ENCODE results near the gene APPL2. TPM values are rescaled to one million over a fixed set of nuclear protein-coding genes. Genes with fewer than 3 reads are reported as not detected.

The APPL2 gene
- total RNA-seq, 4 donors from 2014 or later, result 28.6 to 30.6 (median 30.3) TPM

DNA sequence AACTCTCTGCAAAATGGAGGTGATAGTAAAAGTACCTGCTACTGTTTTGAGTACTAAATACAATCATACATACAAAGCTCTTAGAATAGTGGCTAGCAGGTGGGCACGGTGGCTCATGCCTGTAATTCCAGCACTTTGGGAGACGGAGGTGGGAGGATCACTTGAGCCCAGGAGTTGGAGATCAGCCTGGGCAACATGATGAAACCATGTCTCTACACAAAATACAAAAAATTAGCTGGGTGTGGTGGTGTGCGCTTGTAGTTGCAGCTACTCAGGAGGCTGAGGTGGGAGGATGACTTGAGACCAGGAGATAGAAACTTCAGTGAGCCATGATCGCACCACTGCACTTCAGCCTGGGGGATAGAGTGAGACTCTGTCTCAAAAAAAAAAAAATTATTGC, 28.8 kb upstream of the APPL2 start:
- intact Hi-C loops (cut with DNase I), result no loop called here
- H3K9me3 ChIP-seq, result no peaks in the 10 kb centered on the region
- H3K27me3 ChIP-seq, result no peaks in the 10 kb centered on the region
- H3K27ac ChIP-seq, result no peak overlapping the region
- WGBS, 2 donors, result 89 to 92% methylated on average over 4 of the region's 4 CpGs
- DNase-seq, result no peak
- no peak for TF ChIP-seq POLR2A (IDR thresholded peaks at IDR 0.05)
- TF ChIP-seq, protein P1, sequence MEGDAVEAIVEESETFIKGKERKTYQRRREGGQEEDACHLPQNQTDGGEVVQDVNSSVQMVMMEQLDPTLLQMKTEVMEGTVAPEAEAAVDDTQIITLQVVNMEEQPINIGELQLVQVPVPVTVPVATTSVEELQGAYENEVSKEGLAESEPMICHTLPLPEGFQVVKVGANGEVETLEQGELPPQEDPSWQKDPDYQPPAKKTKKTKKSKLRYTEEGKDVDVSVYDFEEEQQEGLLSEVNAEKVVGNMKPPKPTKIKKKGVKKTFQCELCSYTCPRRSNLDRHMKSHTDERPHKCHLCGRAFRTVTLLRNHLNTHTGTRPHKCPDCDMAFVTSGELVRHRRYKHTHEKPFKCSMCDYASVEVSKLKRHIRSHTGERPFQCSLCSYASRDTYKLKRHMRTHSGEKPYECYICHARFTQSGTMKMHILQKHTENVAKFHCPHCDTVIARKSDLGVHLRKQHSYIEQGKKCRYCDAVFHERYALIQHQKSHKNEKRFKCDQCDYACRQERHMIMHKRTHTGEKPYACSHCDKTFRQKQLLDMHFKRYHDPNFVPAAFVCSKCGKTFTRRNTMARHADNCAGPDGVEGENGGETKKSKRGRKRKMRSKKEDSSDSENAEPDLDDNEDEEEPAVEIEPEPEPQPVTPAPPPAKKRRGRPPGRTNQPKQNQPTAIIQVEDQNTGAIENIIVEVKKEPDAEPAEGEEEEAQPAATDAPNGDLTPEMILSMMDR (IDR thresholded peaks at IDR 0.05), result no peak
- no peak overlapping the region for H3K4me3 ChIP-seq (replicated peaks in 1 of 3)
- H3K36me3 ChIP-seq, result no peaks in the 10 kb centered on the region
- no peaks in the 10 kb centered on the region for H3K4me1 ChIP-seq

DNA sequence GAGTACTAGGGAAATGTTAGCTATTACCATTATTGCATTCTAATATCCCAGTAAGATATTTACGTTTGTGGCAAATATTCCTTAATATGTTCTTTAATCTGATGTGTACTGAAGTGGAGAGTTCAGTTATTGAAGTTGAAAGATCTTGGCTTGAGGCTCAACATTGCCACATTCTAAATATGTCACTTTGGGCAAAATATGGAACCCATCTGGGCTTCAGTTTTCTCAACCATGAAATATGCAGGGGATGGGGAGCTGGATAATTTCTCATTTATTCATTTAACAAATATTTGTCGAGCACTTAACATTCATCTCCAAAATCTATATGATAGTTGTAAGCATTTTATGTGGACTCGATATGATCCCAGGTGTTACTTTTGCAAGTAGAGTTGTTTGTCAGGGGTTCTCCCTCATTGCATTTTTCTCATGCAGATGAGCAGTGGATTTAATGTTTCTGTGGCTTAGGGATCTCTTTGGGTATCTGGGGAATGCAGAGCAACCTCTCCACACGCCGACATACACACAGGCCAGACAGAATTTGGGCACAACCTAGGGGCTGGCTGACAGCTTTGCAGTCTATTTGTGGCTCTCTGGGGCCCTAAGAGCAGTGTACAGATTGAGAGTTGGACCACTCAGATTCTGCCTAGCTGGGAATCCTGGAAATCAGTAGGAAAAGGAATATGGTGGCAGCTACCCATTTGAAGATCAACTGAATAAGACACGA, 26.6 kb upstream of the APPL2 start:
- H3K9me3 ChIP-seq, result no peaks in the 10 kb centered on the region
- WGBS, 2 donors, result 84 to 93% methylated on average over 6 of the region's 6 CpGs
- no peak for DNase-seq
- no peak overlapping the region for H3K27ac ChIP-seq
- H3K4me3 ChIP-seq (replicated peaks in 1 of 3), result no peak overlapping the region
- no peaks in the 10 kb centered on the region for H3K4me1 ChIP-seq
- no peaks in the 10 kb centered on the region for H3K36me3 ChIP-seq
- TF ChIP-seq, protein P1 (IDR thresholded peaks at IDR 0.05), result no peak
- no peak for TF ChIP-seq POLR2A (IDR thresholded peaks at IDR 0.05)
- intact Hi-C loops (cut with DNase I), result no loop called here
- H3K27me3 ChIP-seq, result no peaks in the 10 kb centered on the region

- WGBS, 2 donors, result 76% methylated on average over 2 of the region's 2 CpGs
- H3K4me3 ChIP-seq (replicated peaks in 1 of 3), result no peak overlapping the region
- intact Hi-C loops (cut with DNase I), result no loop called here
- no peaks in the 10 kb centered on the region for H3K36me3 ChIP-seq
- no peaks in the 10 kb centered on the region for H3K4me1 ChIP-seq
- H3K27ac ChIP-seq, result no peak overlapping the region
- H3K27me3 ChIP-seq, result no peaks in the 10 kb centered on the region
- no peak for DNase-seq
- H3K9me3 ChIP-seq, result no peaks in the 10 kb centered on the region
- TF ChIP-seq, protein P1 (IDR thresholded peaks at IDR 0.05), result no peak
- no peak for TF ChIP-seq POLR2A (IDR thresholded peaks at IDR 0.05)
Measured at GRCh38 chr12:105261010-105261409, 25.0 kb upstream of the APPL2 start.

GRCh38 chr12:105259226-105259625, 23.3 kb upstream of the APPL2 start:
- DNase-seq, result no peak
- Histone ChIP-seq H3K4me3 (replicated peaks in 1 of 3) (no peak overlapping the region), H3K27me3 (no peaks in the 10 kb centered on the region), H3K4me1 (no peaks in the 10 kb centered on the region), H3K9me3 (no peaks in the 10 kb centered on the region), H3K27ac (no peak overlapping the region), H3K36me3 (no peaks in the 10 kb centered on the region)
- TF ChIP-seq, protein P1 (IDR thresholded peaks at IDR 0.05), result no peak
- TF ChIP-seq POLR2A (IDR thresholded peaks at IDR 0.05), result no peak
- 81 to 88% methylated on average over 3 of the region's 3 CpGs for WGBS, 2 donors
- intact Hi-C loops (cut with DNase I), result no loop called here

- H3K27me3 ChIP-seq, result no peaks in the 10 kb centered on the region
- no peak overlapping the region for H3K4me3 ChIP-seq (replicated peaks in 1 of 3)
- WGBS, 2 donors, result 71 to 73% methylated on average over 4 of the region's 4 CpGs
- H3K4me1 ChIP-seq, result peaks cover 0 to 2% of the 10 kb centered on the region in 2 donors
- TF ChIP-seq, protein P1 (IDR thresholded peaks at IDR 0.05), result no peak
- no peak for TF ChIP-seq POLR2A (IDR thresholded peaks at IDR 0.05)
- no peak overlapping the region for H3K27ac ChIP-seq
- intact Hi-C loops (cut with DNase I), result no loop called here
- no peaks in the 10 kb centered on the region for H3K36me3 ChIP-seq
- H3K9me3 ChIP-seq, result no peaks in the 10 kb centered on the region
- no peak for DNase-seq
Measured at GRCh38 chr12:105257321-105257728, 21.4 kb upstream of the APPL2 start.

Data from thyroid gland (tissue), 4 donors.